Transverse colon (tissue), 4 donors: Measurements from ENCODE around the gene METTL1. TPM values are rescaled to one million over a fixed set of nuclear protein-coding genes. Genes with fewer than 3 reads are reported as not detected.

Experiments used
- DNase-seq: peaks from one replicate; pipeline ENCODE4 v3.0.0-alpha.2; 2019
- H3K27ac ChIP-seq, 4 donors: fragments of 200-600 bp; sonication (generic); 2 replicates each; pipeline ENCODE4 v1.5.1; 2016 to 2018; ENCODE audit warnings: inconsistent platforms in 4 of 4
- H3K27me3 ChIP-seq: fragments of 200-600 bp; sonication (generic); 2 replicates; pipeline ENCODE4 v1.5.1; 2017; ENCODE audit warnings: inconsistent platforms
- H3K36me3 ChIP-seq, 4 donors: fragments of 200-600 bp; sonication (generic); 2 replicates each; pipeline ENCODE4 v1.5.1; 2017 to 2019; ENCODE audit warnings: inconsistent platforms in 4 of 4
- H3K4me1 ChIP-seq, 4 donors: fragments of 200-600 bp; sonication (generic); 2 replicates each; pipeline ENCODE4 v1.5.1; 2017 to 2020; ENCODE audit warnings: inconsistent platforms in 4 of 4
- H3K4me3 ChIP-seq, 4 donors: fragments of 200-600 bp; sonication (generic); 1 replicate in 1 of 4; 2 replicates in 3 of 4; pipeline versions ENCODE4 v1.5.1 to v1.6.1; 2017 to 2019; ENCODE audit warnings: inconsistent platforms in 4 of 4
- H3K9me3 ChIP-seq, 2 donors: fragments of 200-600 bp; sonication (generic); 2 replicates each; pipeline ENCODE4 v1.5.1; 2017 to 2019; ENCODE audit warnings: inconsistent platforms in 2 of 2
- CTCF ChIP-seq, 5 experiments: fragments of 200-600 bp in 3 of 5; fragments of 450-650 bp in 2 of 5; sonication (generic) in 3 of 5; IDR thresholded peaks; 1 replicate in 2 of 5; 2 replicates in 3 of 5; pipeline ENCODE4 v1.5.1; 2016 to 2017; ENCODE audit warnings: antibody characterized with exemption in 5 of 5, inconsistent platforms in 3 of 5, mild to moderate bottlenecking in 2 of 5, moderate library complexity in 1 of 5
- EP300 ChIP-seq: sonication (generic); formaldehyde crosslinking; IDR thresholded peaks from one replicate; pipeline ENCODE4 v1.6.1; 2017; ENCODE audit warnings: antibody characterized with exemption, low read depth
- POLR2A ChIP-seq: fragments of 450-650 bp; IDR thresholded peaks from one replicate; pipeline ENCODE4 v1.6.1; 2016; ENCODE audit warnings: antibody characterized with exemption, mild to moderate bottlenecking, moderate library complexity
- POLR2AphosphoS5 ChIP-seq, 3 donors: sonication (generic); formaldehyde crosslinking; IDR thresholded peaks; one replicate each; pipeline ENCODE4 v1.6.1; 2016; ENCODE audit warnings: antibody characterized with exemption in 3 of 3
- WGBS, 2 donors: methylation state at CpG; one replicate each; pipeline ENCODE4 v1.1.5; 2018; ENCODE audit warnings: low coverage in 1 of 2; 5-methylcytosine and 5-hydroxymethylcytosine counted together
- in situ Hi-C, 4 donors: fragments of 200-750 bp; cut with MboI; loops; one replicate each; pipeline versions ENCODE4 v1.15.0 to v1.15.1; 2017; ENCODE audit warnings: low sequenced_read_pairs in 3 of 4, low pct_ligation_motif_present in 1 of 4, low pct_unique_long_range_greater_than_20kb in 1 of 4
- intact Hi-C: fragments of 100-400 bp; cut with DNase I; formaldehyde crosslinking; loops from one replicate; pipeline ENCODE4 v1.15.1; 2023; ENCODE audit warnings: low total_unique reads
- total RNA-seq, 4 donors: library from RNA; depleted of rRNA; stranded (reverse); fragments of >200 nt; gene quantifications; one replicate each; pipeline ENCODE4 v1.1.0, GENCODE V29; 2016

METTL1 gene
- total RNA-seq, 4 donors from 2014 or later: 4.1 to 7.1 (median 4.5) TPM

- Histone ChIP-seq H3K27me3 (peaks cover 72% of the 10 kb centered on the region), H3K36me3 (no peaks in the 10 kb centered on the region), H3K4me3 (no peak overlapping the region), H3K4me1 (peaks cover 20 to 34% (median 26%) of the 10 kb centered on the region in 4 donors), H3K9me3 (no peaks in the 10 kb centered on the region), H3K27ac (no peak overlapping the region)
- 87% methylated on average over 6 of the region's 6 CpGs; no CpG with 5 or more reads in 1 of the 2 donors for WGBS, 2 donors
- DNase-seq: no peak
- in situ Hi-C loops: no loop called here
- intact Hi-C loops: no loop called here
- TF ChIP-seq POLR2A (no peak), EP300 (no peak), CTCF (IDR thresholded peaks at IDR 0.05) (no peak), POLR2AphosphoS5 (IDR thresholded peaks at IDR 0.05) (no peak)
These were observed 38.0 kb downstream of the METTL1 start for GRCh38 chr12:57733928-57734327.

- Histone ChIP-seq H3K27ac (no peak overlapping the region), H3K36me3 (no peaks in the 10 kb centered on the region), H3K27me3 (peaks cover 70% of the 10 kb centered on the region), H3K4me1 (peaks cover 12 to 24% (median 18%) of the 10 kb centered on the region in 4 donors), H3K4me3 (no peak overlapping the region), H3K9me3 (no peaks in the 10 kb centered on the region)
- no peak for DNase-seq
- in situ Hi-C loops (no loop called here), intact Hi-C loops (no loop called here)
- no peak for TF ChIP-seq POLR2AphosphoS5 (IDR thresholded peaks at IDR 0.05)
- no peak for TF ChIP-seq CTCF (IDR thresholded peaks at IDR 0.05)
- no peak for TF ChIP-seq EP300
- TF ChIP-seq POLR2A: no peak
- 85% methylated on average over 11 of the region's 11 CpGs; no CpG with 5 or more reads in 1 of the 2 donors for WGBS, 2 donors
These were observed 38.9 kb downstream of the METTL1 start for GRCh38 chr12:57732726-57733593.

GRCh38 chr12:57732270-57732669 is 39.6 kb downstream of the METTL1 start:
- Histone ChIP-seq H3K36me3 (no peaks in the 10 kb centered on the region), H3K4me1 (peaks cover 5 to 18% (median 13%) of the 10 kb centered on the region in 4 donors), H3K27ac (no peak overlapping the region), H3K4me3 (no peak overlapping the region), H3K9me3 (no peaks in the 10 kb centered on the region), H3K27me3 (peaks cover 70% of the 10 kb centered on the region)
- no peak for DNase-seq
- 73% methylated on average over 4 of the region's 4 CpGs; no CpG with 5 or more reads in 1 of the 2 donors for WGBS, 2 donors
- intact Hi-C loops (no loop called here), in situ Hi-C loops (no loop called here)
- TF ChIP-seq CTCF (IDR thresholded peaks at IDR 0.05): no peak
- TF ChIP-seq POLR2A: no peak
- no peak for TF ChIP-seq EP300
- TF ChIP-seq POLR2AphosphoS5 (IDR thresholded peaks at IDR 0.05): no peak

GRCh38 chr12:57731411-57732080 is 40.4 kb downstream of the METTL1 start:
- in situ Hi-C loops: no loop called here
- Histone ChIP-seq H3K4me3 (no peak overlapping the region), H3K4me1 (peaks cover 0 to 22% (median 15%) of the 10 kb centered on the region in 4 donors), H3K36me3 (no peaks in the 10 kb centered on the region), H3K27ac (no peak overlapping the region), H3K9me3 (no peaks in the 10 kb centered on the region), H3K27me3 (peaks cover 68% of the 10 kb centered on the region)
- no peak for DNase-seq
- TF ChIP-seq CTCF (IDR thresholded peaks at IDR 0.05) (no peak), POLR2A (no peak), EP300 (no peak), POLR2AphosphoS5 (IDR thresholded peaks at IDR 0.05) (no peak)
- 83 to 85% methylated on average over 7 to 19 of the region's 19 CpGs for WGBS, 2 donors
- intact Hi-C loops: no loop called here
